UCSD-AML1 (cell line): ENCODE measurements around the gene RPLP2.

Experiments
- DNase-seq: peaks from one replicate; lab custom pipeline; 2025; ENCODE audit not compliant: unreplicated experiment; lab: John Stamatoyannopoulos, UW

RPLP2 gene

DNA sequence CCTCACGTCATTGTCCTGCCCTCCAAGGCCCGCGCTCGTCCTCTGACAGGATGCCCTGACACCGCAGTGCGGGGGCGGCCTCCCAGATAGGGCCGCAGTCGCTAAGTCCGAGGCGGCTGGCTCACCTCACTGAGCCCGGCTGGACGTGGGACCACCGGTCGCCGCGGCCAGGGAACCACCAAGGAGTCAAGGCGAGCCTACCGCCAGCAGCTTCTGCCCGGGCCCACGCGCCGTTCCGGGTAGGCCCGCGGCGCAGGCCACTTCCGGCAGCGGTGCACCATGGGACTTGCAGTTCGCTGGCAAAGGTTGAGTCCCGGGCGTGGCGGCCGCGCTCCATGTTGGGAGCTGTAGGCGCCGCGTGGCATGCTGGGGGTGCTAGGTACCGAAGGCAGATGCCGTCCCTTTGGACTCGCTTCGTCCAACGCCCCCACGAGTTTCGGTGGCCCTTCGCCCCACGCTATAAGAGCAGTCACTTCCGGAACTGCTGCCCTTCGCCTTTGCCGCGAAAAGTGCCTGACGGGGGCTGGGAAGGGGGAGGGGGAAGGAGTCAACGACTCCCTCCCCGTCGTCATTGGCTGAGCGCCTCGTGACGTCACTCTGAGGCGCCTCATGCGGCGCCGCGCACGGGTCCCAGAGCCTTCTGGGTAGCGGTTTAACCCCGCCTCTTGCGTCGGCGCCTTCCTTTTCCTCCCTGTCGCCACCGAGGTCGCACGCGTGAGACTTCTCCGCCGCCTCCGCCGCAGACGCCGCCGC, at the start of gene RPLP2:
Gene RPLP2 (plus strand): TSS at position 681 of the 753 bp plus-strand sequence. CDS start 268 bp downstream, outside the sequence.
- peak; percentile 98 for DNase-seq

DNA sequence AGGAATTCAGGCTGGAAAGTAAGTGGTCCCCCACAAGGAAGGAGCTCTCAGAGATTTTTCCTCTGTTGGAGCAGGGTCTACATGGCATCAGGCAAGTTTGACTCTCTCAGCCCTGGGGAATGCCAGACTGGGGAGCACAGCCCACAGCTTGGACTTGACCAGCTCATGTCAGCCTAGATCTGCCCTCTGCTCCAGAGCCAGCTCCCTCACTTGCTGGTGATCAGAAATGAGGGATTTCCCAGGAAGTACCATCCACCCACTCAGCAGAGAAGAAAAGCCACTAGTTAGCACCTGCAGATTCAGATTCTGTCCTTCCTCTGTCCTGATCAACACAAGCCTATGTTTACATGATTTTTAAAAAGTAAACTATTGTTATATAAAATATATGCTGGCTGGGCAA, 49.5 kb upstream of the RPLP2 start:
- DNase-seq = no peak

DNA sequence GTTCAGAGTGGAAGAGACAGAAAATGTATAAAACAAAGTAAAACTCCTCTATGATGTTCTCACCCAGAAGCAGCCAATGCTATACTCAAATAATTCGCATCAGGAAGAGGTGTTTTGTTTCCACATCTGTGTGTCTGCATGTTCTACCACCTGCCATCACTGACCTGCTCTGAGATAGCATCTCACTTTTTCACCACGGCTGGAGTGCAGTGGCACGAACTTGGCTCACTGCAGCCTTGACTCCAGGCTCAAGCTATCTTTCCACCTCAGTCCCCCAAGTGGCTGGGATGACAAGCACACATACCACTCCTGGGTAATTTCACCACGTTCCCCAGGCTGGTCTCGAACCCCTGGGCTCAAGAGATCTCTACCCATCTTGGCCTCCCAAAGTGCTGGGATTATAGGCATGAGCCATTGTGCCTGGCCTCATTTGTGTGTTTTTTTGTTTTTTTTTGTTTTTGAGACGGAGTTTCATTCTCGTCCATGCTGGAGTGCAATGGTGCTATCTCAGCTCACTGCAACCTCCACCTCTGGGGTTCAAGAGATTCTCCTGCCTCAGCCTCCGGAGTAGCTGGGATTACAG, 48.1 kb upstream of the RPLP2 start:
- DNase-seq = no peak

DNA sequence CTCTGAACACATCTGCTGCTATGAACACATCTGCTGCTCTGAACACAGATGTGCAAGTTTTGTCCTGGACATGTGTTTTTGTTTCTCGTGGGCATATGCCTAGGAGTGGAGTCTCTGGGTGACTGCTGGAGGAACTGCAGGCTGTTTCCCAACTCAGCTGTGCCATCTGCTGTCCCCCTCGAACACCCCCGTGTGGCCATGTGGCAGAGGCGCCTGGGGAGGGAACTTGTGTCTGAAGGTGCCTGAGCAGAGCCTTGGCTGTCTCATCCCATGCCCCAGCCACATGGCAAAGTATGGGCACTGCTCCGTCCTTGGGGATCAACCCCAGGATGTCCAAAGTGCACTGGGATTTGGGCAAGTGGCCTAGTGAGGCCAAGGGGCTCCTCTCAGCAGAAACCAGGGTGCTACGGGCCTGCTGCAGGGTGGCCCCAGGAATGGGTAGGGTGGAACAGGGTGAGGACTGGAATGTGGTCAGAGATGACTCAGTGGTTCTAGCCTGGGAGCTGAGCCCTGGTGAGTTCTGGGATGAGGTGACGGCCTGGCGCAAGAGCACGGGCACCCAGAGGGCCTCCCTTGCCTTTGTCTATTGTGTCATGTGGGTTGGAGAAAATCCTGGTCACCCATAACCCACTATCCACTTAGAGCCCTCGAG, 47.2 kb upstream of the RPLP2 start:
- no peak for DNase-seq

DNA sequence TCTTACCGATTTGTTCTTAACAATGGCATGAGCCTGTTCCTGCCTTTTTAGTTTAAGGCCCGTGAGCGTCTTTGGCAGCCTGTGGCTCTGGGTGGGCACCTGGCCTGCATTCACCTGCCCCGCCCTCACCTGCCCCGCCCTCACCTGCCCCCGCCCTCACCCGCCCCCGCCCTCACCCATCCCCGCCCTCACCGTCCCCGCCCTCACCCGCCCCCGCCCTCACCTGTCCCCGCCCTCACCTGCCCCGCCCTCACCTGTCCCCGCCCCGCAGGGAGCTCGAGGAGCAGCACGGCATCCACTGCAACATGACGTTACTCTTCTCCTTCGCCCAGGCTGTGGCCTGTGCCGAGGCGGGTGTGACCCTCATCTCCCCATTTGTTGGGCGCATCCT, 46.7 kb upstream of the RPLP2 start:
- no peak for DNase-seq

DNA sequence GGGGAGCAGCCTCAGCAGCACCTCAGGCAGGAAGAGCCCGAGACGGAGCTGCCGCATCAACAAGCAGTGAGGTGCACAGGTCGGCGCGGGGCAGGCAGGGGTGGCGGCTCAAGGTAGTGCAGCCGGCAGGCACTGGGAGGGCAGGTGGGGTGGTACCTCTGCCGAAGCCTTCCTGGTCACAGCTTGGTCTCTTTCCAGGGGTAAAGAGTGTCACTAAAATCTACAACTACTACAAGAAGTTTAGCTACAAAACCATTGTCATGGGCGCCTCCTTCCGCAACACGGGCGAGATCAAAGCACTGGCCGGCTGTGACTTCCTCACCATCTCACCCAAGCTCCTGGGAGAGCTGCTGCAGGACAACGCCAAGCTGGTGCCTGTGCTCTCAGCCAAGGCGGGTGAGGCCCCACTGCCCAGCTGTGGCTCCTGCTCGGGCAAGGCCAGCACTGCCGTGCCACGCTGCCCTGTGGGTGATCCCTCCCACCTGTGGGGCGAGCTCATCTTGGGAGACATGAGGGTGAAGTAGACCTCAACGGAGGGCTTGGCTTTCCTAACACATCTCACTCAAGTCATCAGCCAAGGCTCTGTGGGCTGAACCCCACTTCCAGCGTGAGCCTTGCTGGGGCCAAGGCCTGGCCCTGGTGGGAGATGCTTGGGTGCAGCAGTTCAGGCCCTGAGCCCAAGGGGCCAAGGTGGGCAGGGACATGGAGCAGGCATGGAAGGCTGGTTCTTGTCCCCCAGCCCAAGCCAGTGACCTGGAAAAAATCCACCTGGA, 46.0 kb upstream of the RPLP2 start:
- no peak for DNase-seq

DNA sequence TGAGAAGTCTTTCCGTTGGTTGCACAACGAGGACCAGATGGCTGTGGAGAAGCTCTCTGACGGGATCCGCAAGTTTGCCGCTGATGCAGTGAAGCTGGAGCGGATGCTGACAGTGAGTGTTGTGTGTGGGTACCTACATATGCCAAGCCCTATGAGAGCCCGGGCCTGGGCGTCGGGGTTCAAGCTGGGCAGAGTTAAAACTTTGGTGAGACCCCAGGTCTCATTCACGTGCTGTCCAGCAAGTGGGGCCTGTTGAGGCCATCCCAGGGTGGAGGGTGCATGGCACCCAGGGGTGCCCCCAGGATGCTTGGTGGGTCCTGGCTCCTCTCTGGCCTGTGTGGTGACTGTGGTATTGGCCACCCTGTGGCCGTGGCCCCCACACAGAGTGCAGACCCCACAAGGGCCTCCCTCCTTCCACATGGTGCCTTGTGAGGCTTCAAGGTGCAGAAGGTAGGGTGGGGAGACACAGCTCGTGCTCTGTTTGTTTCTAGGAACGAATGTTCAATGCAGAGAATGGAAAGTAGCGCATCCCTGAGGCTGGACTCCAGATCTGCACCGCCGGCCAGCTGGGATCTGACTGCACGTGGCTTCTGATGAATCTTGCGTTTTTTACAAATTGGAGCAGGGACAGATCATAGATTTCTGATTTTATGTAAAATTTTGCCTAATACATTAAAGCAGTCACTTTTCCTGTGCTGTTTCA, 45.3 kb upstream of the RPLP2 start:
- DNase-seq = no peak

DNA sequence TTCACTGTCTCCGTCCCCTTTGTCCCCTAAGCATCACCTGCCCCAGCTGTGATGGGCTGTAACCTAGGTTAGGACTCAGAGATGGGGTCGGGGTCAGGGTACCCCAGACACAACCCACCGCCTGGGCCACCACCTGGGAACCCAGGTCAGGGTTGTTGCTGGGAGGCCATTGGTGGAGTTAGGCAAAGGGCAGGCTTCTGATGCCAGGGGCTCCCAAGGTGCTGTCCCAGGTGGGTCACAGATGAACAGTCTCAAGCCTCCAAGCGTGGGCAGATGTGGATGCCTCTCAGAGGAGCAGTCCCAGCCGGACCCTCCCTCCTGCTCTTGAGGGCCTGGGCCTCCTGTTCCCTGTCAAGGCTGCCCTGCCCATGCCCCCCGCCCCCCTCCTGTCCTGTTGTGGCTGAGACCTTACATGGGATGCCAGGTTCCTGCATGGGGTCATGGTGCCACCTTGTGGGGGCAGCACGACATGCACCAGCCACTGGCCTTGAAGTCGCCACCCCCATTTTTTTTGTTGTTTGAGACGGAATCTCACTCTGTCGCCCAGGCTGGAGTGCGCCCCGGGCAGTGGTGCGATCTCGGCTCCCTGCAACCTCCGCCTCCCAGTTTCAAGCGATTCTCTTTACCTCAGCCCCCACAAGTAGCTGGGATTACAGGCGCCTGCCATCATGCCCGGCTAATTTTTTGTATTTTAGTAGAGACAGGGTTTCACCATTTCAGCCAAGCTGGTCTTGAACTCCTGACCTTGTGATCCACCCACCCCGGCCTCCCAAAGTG, 44.6 kb upstream of the RPLP2 start:
- DNase-seq = peak; percentile 63

DNA sequence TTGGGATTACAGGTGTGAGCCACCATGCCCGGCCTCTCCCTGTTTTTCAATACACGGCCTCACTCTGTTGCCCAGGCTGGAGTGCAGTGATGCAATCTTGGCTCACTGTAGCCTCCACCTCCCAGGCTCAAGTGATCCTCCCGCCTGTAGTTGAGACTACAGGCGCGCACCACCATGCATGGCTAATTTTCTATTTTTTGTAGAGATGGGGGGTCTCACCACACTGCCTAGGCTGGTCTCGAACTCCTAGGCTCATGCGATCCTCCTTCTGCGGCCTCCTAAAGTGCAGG, 44.0 kb upstream of the RPLP2 start:
- DNase-seq = no peak

DNA sequence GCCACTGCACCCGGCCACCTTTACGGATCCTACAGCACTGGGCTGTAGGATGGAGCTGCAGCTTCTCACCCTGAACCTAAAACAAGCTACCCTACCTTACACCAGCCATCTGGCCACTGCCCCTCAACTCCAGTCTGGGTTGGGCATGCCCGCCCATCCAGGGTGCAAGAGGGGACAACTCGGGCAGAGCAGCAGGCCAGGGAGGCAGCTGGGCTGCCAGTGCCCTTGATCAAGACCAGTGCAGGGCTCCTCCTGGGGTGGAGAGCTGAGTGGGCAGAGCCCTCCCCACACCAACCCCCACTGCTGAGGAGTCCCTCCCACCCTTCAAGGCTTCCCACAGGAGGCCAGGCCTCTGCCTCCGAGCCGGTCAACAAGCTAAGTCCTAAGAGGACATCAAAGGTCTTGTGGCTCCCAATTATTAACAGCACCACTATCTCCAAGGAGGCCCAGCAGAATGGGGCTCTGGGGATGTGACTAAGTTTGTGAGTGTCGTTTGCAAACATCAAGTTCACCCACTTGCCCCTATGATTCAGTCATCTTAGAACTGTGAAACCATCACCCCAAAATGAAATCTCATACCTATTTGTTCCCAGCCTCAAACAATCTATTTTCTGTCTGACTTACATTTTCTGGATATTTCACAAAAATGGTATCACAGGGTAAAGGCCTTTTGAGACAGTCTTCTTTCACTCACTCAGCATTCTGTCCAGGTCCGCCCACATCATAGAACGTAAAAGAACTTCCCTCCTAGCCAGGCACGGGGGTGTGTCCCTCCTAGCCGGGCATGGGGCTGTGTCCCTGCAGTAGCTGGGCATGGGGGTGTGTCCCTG, 43.4 kb upstream of the RPLP2 start:
- no peak for DNase-seq

DNA sequence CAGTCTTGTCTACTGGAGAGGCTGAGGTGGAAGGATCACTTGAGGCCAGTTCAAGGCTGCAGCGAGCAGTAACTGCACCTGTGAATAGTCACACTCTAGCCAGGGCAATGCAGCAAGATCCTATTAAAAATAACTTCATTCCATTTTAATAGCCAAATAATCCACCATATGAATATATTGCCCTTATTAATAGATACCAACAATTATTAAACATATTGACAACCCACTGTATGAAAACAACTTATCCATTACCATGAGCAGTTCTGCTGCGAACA, 42.9 kb upstream of the RPLP2 start:
- DNase-seq = no peak

DNA sequence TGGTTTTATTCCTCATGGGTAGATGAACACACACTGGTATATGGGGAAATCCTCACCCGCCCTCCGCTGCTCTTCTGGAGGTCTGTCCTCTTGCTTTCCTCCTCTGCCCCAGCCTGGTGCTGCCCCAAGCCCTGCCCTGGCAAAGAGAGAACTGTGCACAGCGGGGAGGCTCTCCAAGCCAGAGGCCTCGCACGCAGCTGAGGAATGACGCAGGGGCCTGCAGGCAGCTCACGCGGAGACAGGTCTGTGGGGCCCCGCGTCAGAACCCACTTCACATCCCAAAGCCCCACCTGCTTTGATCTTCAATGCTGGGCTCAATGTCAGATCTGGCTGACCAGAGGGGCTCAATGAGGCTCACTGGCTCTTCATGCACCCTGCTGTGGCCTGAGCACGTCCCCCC, 42.5 kb upstream of the RPLP2 start:
- no peak for DNase-seq

DNA sequence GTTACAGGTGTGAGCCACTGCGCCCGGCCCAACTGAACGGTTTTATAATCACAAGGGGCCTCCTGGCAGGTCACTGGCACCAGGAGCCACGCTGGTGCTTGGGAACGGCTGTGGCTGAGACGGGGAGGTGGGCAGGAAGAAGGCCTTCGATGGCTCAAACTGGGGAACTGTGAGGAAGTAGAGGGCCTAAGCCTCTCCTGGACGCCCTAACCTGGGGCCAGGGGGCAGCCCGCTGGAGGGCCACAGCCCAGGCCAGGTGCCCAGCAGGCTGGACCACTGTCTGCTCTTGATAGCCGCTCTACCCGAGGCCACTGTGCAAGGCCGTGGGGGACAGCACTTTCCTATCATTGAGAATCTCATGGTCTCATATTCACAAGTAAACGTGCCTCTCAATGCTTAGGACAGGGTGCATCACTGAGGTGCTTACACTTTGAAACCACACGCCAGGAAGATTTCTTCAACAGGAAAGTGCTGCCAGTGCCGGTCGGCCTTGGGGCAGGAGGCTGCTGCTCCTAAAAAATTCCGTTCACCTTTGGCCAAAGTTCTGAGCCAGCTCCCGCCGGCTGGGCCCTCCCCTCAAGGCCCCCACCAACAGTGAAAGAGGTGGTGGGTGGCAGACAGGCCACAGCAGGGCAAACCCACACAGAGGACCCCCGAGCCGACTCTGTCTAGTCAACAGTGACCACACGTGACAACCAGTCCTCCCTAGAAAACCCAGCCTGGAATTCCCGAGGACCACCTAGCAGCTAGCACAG, 39.7 kb upstream of the RPLP2 start:
- DNase-seq = no peak

DNA sequence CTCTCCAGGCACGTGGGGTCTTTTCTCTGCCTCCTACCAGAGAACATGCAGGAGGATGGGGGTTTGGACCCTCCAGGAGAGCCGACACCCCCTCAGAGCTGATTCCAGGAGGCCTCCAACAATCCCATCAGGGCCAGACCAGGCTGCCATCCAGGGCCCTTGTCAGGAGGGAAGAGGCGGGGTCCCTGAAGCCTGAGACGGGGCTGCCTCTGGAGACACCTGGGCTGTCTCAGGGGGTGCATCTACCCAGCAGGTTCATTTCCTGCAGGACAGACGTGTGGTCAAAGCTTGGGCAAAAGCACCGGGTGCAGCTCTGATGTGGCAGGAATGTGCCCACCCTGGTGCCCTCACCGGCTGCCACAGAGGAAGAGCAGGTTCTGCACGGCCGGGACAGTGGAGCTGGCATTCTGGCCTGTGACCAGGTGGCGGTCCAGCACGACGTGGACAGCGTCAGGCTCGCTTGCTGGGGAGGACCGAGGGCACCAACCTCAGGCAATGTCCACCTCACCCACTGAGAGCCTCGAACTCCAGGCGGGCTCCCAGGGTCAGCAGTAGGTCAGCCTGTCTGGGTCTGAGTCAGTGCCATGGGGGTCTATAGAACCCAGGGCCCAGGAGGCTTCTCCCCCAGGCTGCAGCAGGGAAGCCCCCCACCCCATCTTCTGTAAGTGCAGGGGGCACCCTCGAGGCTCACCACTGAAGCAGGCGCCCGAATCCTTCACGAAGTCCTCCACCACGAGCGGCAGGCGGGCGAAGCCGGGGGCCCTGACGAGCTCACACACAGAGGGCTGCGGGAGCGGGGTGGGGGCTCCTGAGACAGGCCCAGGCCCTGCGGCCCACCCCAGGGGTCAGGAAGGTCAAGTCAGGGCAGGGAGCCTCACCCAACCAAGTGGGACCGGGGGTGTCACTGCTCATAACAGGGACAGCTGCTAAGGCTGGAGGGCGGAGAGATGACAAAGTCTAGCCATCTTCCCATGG, 38.8 kb upstream of the RPLP2 start:
- no peak for DNase-seq

DNA sequence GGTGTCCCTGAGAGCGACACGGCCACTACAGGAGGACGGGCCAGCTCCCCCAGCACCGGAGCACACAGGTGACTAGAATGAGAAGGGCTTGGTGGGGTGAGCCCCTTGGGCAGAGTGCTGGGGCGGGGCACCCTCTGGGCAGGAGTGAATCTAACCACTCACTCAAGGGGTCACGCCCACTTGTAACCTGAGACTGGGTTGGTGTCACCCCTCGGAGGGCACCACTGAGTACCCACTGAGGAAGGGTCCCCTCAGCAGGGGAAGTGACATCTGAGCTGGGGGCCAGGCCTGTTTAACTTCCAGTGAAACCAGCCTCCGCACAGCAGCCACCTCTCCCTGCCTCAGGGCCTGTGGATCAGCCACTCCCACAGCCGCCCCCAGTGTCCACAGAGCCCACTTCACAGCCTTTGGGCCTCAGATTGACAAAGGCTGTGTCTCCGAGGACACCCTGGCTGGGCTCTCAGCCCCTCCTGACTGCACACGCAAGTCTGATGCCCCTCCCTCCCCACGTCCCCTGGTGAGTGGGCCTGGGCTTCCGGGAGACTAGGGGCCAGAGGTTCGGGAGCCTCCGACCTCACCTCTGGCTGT, 38.1 kb upstream of the RPLP2 start:
- no peak for DNase-seq

DNA sequence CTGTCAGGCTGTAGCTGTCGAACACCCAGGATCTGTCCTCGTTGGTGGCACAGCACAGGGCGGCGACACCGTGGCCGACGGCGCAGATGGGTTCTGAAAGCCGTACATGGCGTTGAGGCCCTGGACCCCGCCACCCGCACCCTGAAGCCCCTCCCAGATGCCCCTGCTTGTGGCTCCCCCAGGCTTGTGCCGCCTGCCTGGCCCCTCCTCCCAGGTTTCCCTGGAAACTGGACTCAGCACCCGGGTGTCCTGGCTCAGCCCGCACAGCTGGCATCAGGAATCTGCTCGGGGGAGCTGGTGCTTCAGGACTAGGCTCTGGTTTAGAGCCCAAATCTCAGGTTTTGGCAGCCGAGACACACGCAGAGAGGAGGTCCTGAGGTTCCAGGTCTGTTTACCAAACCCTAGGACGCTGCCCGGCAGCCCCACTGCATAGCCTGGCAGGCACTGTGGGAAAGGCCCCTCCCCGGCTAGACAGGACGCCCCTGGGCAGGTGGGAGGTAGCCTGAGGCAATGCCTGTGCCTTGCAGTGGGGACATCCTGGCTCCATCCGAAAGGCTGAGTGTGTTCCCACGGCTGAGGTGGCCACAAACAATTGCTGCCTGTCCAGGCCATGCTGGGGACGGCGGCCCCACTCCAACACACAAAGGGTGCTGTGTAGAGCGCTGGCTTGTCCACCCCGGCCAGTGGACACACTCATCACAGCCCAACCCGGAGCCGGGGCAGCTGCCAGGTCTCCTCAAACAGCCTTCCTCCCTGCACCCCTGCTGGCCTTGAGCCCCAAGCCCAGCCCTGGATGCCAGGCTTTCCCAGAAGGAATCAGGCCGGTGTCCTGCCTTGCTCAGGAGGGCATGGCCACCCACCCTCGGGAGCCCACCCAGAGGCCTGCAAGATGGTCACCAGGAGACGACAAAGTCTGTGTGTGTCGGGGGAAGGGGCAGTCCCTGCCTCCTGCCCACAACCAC, 37.1 kb upstream of the RPLP2 start:
- no peak for DNase-seq

DNA sequence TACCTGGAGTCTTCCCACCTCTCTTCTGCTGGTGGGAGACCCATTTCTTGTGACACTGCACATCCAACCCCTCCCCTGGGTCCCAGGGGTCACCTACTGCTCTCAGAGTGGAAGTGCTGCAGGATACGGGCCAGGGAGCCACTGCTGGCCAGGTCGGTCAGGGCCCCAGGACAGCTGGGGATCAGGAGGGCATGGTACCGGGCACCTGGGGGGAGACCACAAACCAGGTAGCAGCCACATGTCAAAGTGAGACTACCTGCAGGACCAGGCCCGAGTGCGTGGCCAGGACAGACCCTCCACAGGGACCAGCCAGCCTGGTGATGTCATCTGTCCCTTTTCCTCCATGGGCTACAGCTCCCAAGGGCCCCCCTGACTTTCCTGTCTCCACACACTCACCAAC, 36.3 kb upstream of the RPLP2 start:
- no peak for DNase-seq
